Activated CD8-positive, alpha-beta memory T cell treated with anti-CD3 and anti-CD28 coated beads for 1 hour (primary cell): ENCODE measurements around the gene HBE1.

ENCODE experiments used
- DNase-seq, 2 donors: peaks; one replicate each; pipeline ENCODE4 v3.0.0-alpha.2; 2020; ENCODE audit warnings: low read depth in 1 of 2; ENCODE audit errors: extremely low read depth in 1 of 2

HBE1 gene

GRCh38 chr11:5235364-5236095 is 34.2 kb downstream of the HBE1 start:
- no peak for DNase-seq

- DNase-seq: no peak
Measured at GRCh38 chr11:5234381-5234834, 35.3 kb downstream of the HBE1 start, which contains the start of gene HBD. TSS of gene HBD (minus strand) at chr11:5234483. CDS start at chr11:5234433, 50 bp downstream.

- no peak for DNase-seq
Measured at GRCh38 chr11:5233307-5233706, 36.4 kb downstream of the HBE1 start.

- no peak for DNase-seq
Measured at GRCh38 chr11:5232821-5233220, 36.9 kb downstream of the HBE1 start.

- DNase-seq: no peak
Measured at GRCh38 chr11:5232176-5232575, 37.6 kb downstream of the HBE1 start.

GRCh38 chr11:5231111-5231510 is 38.6 kb downstream of the HBE1 start:
- no peak for DNase-seq

- no peak for DNase-seq
Measured at GRCh38 chr11:5230266-5230665, 39.5 kb downstream of the HBE1 start.

GRCh38 chr11:5229796-5230195 is 39.9 kb downstream of the HBE1 start:
- no peak for DNase-seq

GRCh38 chr11:5229356-5229755 is 40.4 kb downstream of the HBE1 start:
- DNase-seq: no peak

- DNase-seq: no peak
Measured at GRCh38 chr11:5228124-5228523, 41.6 kb downstream of the HBE1 start.

GRCh38 chr11:5227681-5228080 is 42.1 kb downstream of the HBE1 start:
- no peak for DNase-seq

- DNase-seq: no peak
Measured at GRCh38 chr11:5226732-5227310, 42.9 kb downstream of the HBE1 start, which contains the start of gene HBB. TSS of gene HBB (minus strand) at chr11:5227071. CDS start at chr11:5227021, 50 bp downstream.

GRCh38 chr11:5225480-5225871 is 44.3 kb downstream of the HBE1 start:
- DNase-seq: no peak

- no peak for DNase-seq
Measured at GRCh38 chr11:5224538-5225479, 44.9 kb downstream of the HBE1 start.

GRCh38 chr11:5223686-5224085 is 46.1 kb downstream of the HBE1 start:
- no peak for DNase-seq

- DNase-seq: no peak
Measured at GRCh38 chr11:5223146-5223545, 46.6 kb downstream of the HBE1 start.
